ENCODE data around the gene CXCL8. TPM values are rescaled to one million over a fixed set of nuclear protein-coding genes. Genes with fewer than 3 reads are reported as not detected.

The CXCL8 gene
- total and polyA plus RNA-seq, 2 of the 8 experiments (the other 6 are each of a cell fraction or from before 2014, with no cell fraction given) = not detected

- no peak for TF ChIP-seq CHD1 (IDR thresholded peaks at IDR 0.05; ENCODE audit: low read depth, low read length)
Measured at GRCh38 chr4:73692701-73693100, 47.7 kb upstream of the CXCL8 start (continued).

Data from H1 (cell line).